SK-N-SH treated with all-trans-retinoic acid at 6 μM for 48 hours (cell line): ENCODE data around the gene FAHD1.

Source experiments
- ATAC-seq: fragments of 200-7000 bp; cut with Tn5 transposase; 3 replicates; pipeline ENCODE4 v1.9.1; 2020; ENCODE audit warnings: mild to moderate bottlenecking, moderate library complexity
- ARNTL ChIP-seq: fragments of 450-650 bp; formaldehyde crosslinking; IDR thresholded peaks from 2 replicates; pipeline ENCODE4 v1.5.0; 2020; ENCODE audit warnings: low read depth, mild to moderate bottlenecking, moderate library complexity, borderline replicate concordance
- CREB5 ChIP-seq: fragments of 250-450 bp; sonication (Bioruptor Pico); IDR thresholded peaks from 2 replicates; pipeline ENCODE4 v1.5.1; 2020; ENCODE audit warnings: low read depth, mild to moderate bottlenecking, moderate library complexity
- CSDC2 ChIP-seq: fragments of 250-450 bp; sonication (Bioruptor Pico); IDR thresholded peaks from 2 replicates; pipeline ENCODE4 v1.5.0; 2020; ENCODE audit warnings: mild to moderate bottlenecking, moderate library complexity
- CSRNP3 ChIP-seq: fragments of 250-450 bp; sonication (Bioruptor Pico); IDR thresholded peaks from 2 replicates; pipeline ENCODE4 v1.5.1; 2021; ENCODE audit warnings: mild to moderate bottlenecking, moderate library complexity
- ESRRG ChIP-seq: fragments of 250-450 bp; sonication (Bioruptor Pico); IDR thresholded peaks from 2 replicates; pipeline ENCODE4 v1.6.1; 2021; ENCODE audit warnings: mild to moderate bottlenecking
- OSR1 ChIP-seq: fragments of 250-450 bp; sonication (Bioruptor Pico); IDR thresholded peaks from 2 replicates; pipeline ENCODE4 v1.8.0; 2022; ENCODE audit warnings: moderate library complexity, mild to moderate bottlenecking, inconsistent platforms
- PATZ1 ChIP-seq: fragments of 250-450 bp; sonication (Bioruptor Pico); IDR thresholded peaks from 2 replicates; pipeline ENCODE4 v1.8.0; 2020; ENCODE audit warnings: mild to moderate bottlenecking, moderate library complexity, borderline replicate concordance
- POU6F1 ChIP-seq: fragments of 250-450 bp; sonication (Bioruptor Pico); IDR thresholded peaks from 2 replicates; pipeline ENCODE4 v1.8.0; 2021; ENCODE audit warnings: low read depth, mild to moderate bottlenecking, moderate library complexity, borderline replicate concordance
- PPARA ChIP-seq: fragments of 250-450 bp; sonication (Bioruptor Pico); IDR thresholded peaks from 2 replicates; pipeline ENCODE4 v1.5.0; 2020; ENCODE audit warnings: mild to moderate bottlenecking, borderline replicate concordance
- RARB ChIP-seq: fragments of 250-450 bp; sonication (Bioruptor Pico); IDR thresholded peaks from 2 replicates; pipeline ENCODE4 v1.8.0; 2021; ENCODE audit warnings: mild to moderate bottlenecking, moderate library complexity
- SNAI2 ChIP-seq: fragments of 250-450 bp; sonication (Bioruptor Pico); IDR thresholded peaks from 2 replicates; pipeline ENCODE4 v1.5.0; 2020; ENCODE audit warnings: mild to moderate bottlenecking, moderate library complexity
- TCF4 ChIP-seq: fragments of 250-450 bp; sonication (Bioruptor Pico); IDR thresholded peaks from 2 replicates; pipeline ENCODE4 v1.8.0; 2021; ENCODE audit warnings: mild to moderate bottlenecking, moderate library complexity, borderline replicate concordance
- TSHZ2 ChIP-seq: fragments of 250-450 bp; sonication (Bioruptor Pico); IDR thresholded peaks from 2 replicates; pipeline ENCODE4 v1.5.0; 2020; ENCODE audit warnings: mild to moderate bottlenecking, moderate library complexity
- ZC3H10 ChIP-seq: fragments of 250-450 bp; sonication (Bioruptor Pico); IDR thresholded peaks from 2 replicates; pipeline ENCODE4 v1.5.1; 2021; ENCODE audit warnings: mild to moderate bottlenecking, moderate library complexity
- ZFP3 ChIP-seq: fragments of 250-450 bp; sonication (Bioruptor Pico); IDR thresholded peaks from 2 replicates; pipeline ENCODE4 v1.5.0; 2020; ENCODE audit warnings: mild to moderate bottlenecking, moderate library complexity
- ZFP30 ChIP-seq: fragments of 450-650 bp; formaldehyde crosslinking; IDR thresholded peaks from 2 replicates; pipeline ENCODE4 v1.5.0; 2022; ENCODE audit warnings: mild to moderate bottlenecking, moderate library complexity
- ZNF565 ChIP-seq: fragments of 450-650 bp; formaldehyde crosslinking; conservative IDR thresholded peaks from 2 replicates; pipeline ENCODE4 v1.5.0; 2020; ENCODE audit warnings: low read depth, mild to moderate bottlenecking, moderate library complexity

The FAHD1 gene

GRCh38 chr16:1828645-1829410 lies 1.8 kb downstream of the FAHD1 start:
- no peak for ATAC-seq
- TF ChIP-seq PATZ1 (CRISPR knock-in tag) (no peak), CSDC2 (no peak), OSR1 (no peak), ZNF565 (CRISPR knock-in tag) (no peak), ZC3H10 (CRISPR knock-in tag) (no peak), ZFP3 (CRISPR knock-in tag) (no peak), SNAI2 (CRISPR knock-in tag) (no peak), POU6F1 (no peak), PPARA (CRISPR knock-in tag) (no peak), RARB (no peak), CREB5 (CRISPR knock-in tag) (no peak), ZFP30 (CRISPR knock-in tag) (no peak), ESRRG (CRISPR knock-in tag) (no peak), TSHZ2 (CRISPR knock-in tag) (no peak), ARNTL (CRISPR knock-in tag) (no peak)
- TF ChIP-seq, all 23 proteins: peak for 0

GRCh38 chr16:1830213-1830612 lies 3.2 kb downstream of the FAHD1 start:
- ATAC-seq = no peak
- no peak for TF ChIP-seq ZNF565 (CRISPR knock-in tag)
- no peak for TF ChIP-seq CREB5 (CRISPR knock-in tag)
- TF ChIP-seq ZC3H10 (CRISPR knock-in tag) = no peak
- no peak for TF ChIP-seq TSHZ2 (CRISPR knock-in tag)
- TF ChIP-seq CSDC2 = no peak
- TF ChIP-seq ESRRG (CRISPR knock-in tag) = no peak
- TF ChIP-seq RARB = no peak
- TF ChIP-seq CSRNP3 = no peak
- no peak for TF ChIP-seq OSR1
- no peak for TF ChIP-seq TCF4 (CRISPR knock-in tag)
- no peak for TF ChIP-seq PATZ1 (CRISPR knock-in tag)
